Loucy (cell line): ENCODE measurements around the gene GGT5.

Source experiments
- H2AFZ ChIP-seq: fragments of 200-600 bp; sonication (generic); 2 replicates; pipeline ENCODE4 v1.6.0; 2016; ENCODE audit warnings: antibody characterized with exemption, mild to moderate bottlenecking, low read length, moderate library complexity
- H3F3A ChIP-seq: fragments of 200-600 bp; 2 replicates; pipeline ENCODE4 v1.6.0; 2016; ENCODE audit warnings: antibody characterized with exemption, low read depth, mild to moderate bottlenecking
- H3K27me3 ChIP-seq: fragments of 200-600 bp; sonication (generic); 2 replicates; pipeline ENCODE4 v1.6.1; 2014; ENCODE audit warnings: low read length, mild to moderate bottlenecking; ENCODE audit not compliant: insufficient read depth, poor library complexity, severe bottlenecking
- H3K36me3 ChIP-seq: fragments of 200-600 bp; sonication (generic); 2 replicates; pipeline ENCODE4 v1.6.1; 2016; ENCODE audit warnings: low read length; ENCODE audit not compliant: insufficient read depth
- H3K4me1 ChIP-seq: fragments of 200-600 bp; sonication (generic); 2 replicates; pipeline ENCODE4 v1.5.1; 2014; ENCODE audit warnings: low read length, mild to moderate bottlenecking; ENCODE audit not compliant: insufficient read depth, poor library complexity, severe bottlenecking
- H3K4me2 ChIP-seq: fragments of 200-600 bp; sonication (generic); 2 replicates; pipeline ENCODE4 v1.6.0; 2014; ENCODE audit warnings: antibody characterized with exemption, low read length, low read depth, mild to moderate bottlenecking; ENCODE audit not compliant: poor library complexity, severe bottlenecking
- H3K4me3 ChIP-seq: fragments of 200-600 bp; sonication (generic); 2 replicates; pipeline ENCODE4 v1.5.1; 2014; ENCODE audit warnings: low read length, mild to moderate bottlenecking, mixed read lengths; ENCODE audit not compliant: poor library complexity, severe bottlenecking
- H3K79me2 ChIP-seq: fragments of 200-600 bp; sonication (generic); 2 replicates; pipeline ENCODE4 v1.6.1; 2014; ENCODE audit warnings: low read length; ENCODE audit not compliant: insufficient read depth
- H3K9ac ChIP-seq: fragments of 200-600 bp; sonication (generic); 2 replicates; pipeline ENCODE4 v1.6.0; 2014; ENCODE audit warnings: mild to moderate bottlenecking, low read depth, low read length, moderate library complexity; ENCODE audit not compliant: poor library complexity, severe bottlenecking
- H3K9me2 ChIP-seq: fragments of 200-600 bp; sonication (generic); replicated peaks from 2 replicates; pipeline ENCODE4 v1.6.1; 2016; ENCODE audit warnings: low read depth, low read length, mixed read lengths
- H3K9me3 ChIP-seq: fragments of 200-600 bp; sonication (generic); 2 replicates; pipeline ENCODE4 v1.6.1; 2014; ENCODE audit warnings: mild to moderate bottlenecking, antibody characterized with exemption, low read length, low read depth; ENCODE audit not compliant: insufficient read depth
- H4K20me1 ChIP-seq: fragments of 200-600 bp; sonication (generic); 2 replicates; pipeline ENCODE4 v1.6.0; 2014; ENCODE audit warnings: antibody characterized with exemption, low read length, mild to moderate bottlenecking; ENCODE audit not compliant: insufficient read depth, poor library complexity, severe bottlenecking
- CTCF ChIP-seq: fragments of 200-600 bp; sonication (generic); conservative IDR thresholded peaks from 2 replicates; pipeline ENCODE4 v1.5.1; 2014; ENCODE audit warnings: mild to moderate bottlenecking, antibody characterized with exemption, low read length
- EZH2phosphoT487 ChIP-seq: fragments of 200-600 bp; IDR thresholded peaks from 2 replicates; pipeline ENCODE4 v1.6.1; 2018; ENCODE audit warnings: antibody characterized with exemption, mild to moderate bottlenecking, moderate library complexity, borderline replicate concordance

The GGT5 gene

GRCh38 chr22:24230911-24231656 is 13.8 kb downstream of the GGT5 start:
- Histone ChIP-seq H3K9me3 (no peaks in the 10 kb centered on the region), H3K9me2 (no peaks in the 10 kb centered on the region), H3K4me2 (no peak overlapping the region), H3K79me2 (no peaks in the 10 kb centered on the region), H2AFZ (no peak overlapping the region), H4K20me1 (no peaks in the 10 kb centered on the region), H3F3A (no peaks in the 10 kb centered on the region), H3K36me3 (no peaks in the 10 kb centered on the region), H3K27me3 (no peaks in the 10 kb centered on the region), H3K4me1 (no peaks in the 10 kb centered on the region), H3K4me3 (no peak overlapping the region), H3K9ac (no peak overlapping the region)
- TF ChIP-seq EZH2phosphoT487, result no peak
- peak; percentile 49 for TF ChIP-seq CTCF

- Histone ChIP-seq H2AFZ (no peak overlapping the region), H3K9me2 (no peaks in the 10 kb centered on the region), H3K9me3 (no peaks in the 10 kb centered on the region), H3K79me2 (no peaks in the 10 kb centered on the region), H3K27me3 (no peaks in the 10 kb centered on the region), H3K4me3 (no peak overlapping the region), H4K20me1 (no peaks in the 10 kb centered on the region), H3K9ac (no peak overlapping the region), H3K4me1 (no peaks in the 10 kb centered on the region), H3F3A (no peaks in the 10 kb centered on the region), H3K4me2 (no peak overlapping the region), H3K36me3 (no peaks in the 10 kb centered on the region)
- TF ChIP-seq EZH2phosphoT487 (no peak), CTCF (no peak)
These were observed 18.9 kb downstream of the GGT5 start for GRCh38 chr22:24225951-24226350.

- Histone ChIP-seq H3K36me3 (no peaks in the 10 kb centered on the region), H4K20me1 (no peaks in the 10 kb centered on the region), H3K79me2 (no peaks in the 10 kb centered on the region), H3K9me2 (no peaks in the 10 kb centered on the region), H3K4me3 (no peak overlapping the region), H3K9ac (no peak overlapping the region), H3K4me1 (no peaks in the 10 kb centered on the region), H3K27me3 (no peaks in the 10 kb centered on the region), H3K4me2 (no peak overlapping the region), H3F3A (no peaks in the 10 kb centered on the region), H3K9me3 (no peaks in the 10 kb centered on the region), H2AFZ (no peak overlapping the region)
- TF ChIP-seq EZH2phosphoT487, result no peak
- TF ChIP-seq CTCF, result no peak
These were observed 19.8 kb downstream of the GGT5 start for GRCh38 chr22:24225044-24225601.
